GM12872 (cell line): ENCODE measurements around the gene RNASE12.

Source experiments
- CTCF ChIP-seq: IDR thresholded peaks from 3 replicates; pipeline ENCODE4 v1.5.1; 2011; ENCODE audit warnings: low read depth, mild to moderate bottlenecking, low read length, moderate library complexity; ENCODE audit not compliant: insufficient read depth

Gene RNASE12

DNA sequence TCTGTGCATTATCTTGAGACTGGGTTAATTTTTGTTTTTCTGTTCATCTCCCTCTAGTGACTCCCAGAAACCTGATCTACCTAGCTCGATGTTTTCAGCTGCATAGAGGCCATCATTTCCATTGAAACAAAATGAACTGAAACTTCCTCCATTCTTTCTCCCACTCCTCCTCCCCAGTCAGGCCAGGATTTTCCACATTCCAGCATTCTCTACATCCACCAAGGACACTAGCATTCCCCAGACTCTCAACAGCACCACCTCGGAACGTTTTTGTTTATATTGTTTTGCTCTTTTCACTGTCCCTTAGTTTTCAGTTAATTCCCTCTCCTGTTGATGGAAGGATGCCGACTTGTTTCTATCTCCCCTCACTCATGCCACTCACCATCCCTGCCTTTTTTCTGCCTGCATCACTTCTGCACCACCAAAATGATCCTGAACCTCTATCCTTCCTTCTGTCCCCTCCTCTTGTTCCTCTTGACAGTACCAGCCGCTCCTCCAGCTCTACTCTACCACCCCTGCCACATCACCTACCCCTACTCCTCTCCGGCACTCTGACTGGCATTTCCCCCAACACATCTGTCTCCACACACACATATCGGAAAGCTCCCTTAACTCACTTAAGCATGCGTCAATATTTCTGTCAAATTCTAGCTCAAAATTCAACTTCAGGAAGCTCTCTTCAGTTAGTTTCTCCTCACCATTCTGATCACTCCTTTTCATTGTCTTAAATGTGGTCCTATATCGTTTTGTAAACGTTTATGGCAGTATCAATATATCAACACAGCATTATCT, 37.1 kb upstream of the RNASE12 start:
- TF ChIP-seq CTCF: no peak

DNA sequence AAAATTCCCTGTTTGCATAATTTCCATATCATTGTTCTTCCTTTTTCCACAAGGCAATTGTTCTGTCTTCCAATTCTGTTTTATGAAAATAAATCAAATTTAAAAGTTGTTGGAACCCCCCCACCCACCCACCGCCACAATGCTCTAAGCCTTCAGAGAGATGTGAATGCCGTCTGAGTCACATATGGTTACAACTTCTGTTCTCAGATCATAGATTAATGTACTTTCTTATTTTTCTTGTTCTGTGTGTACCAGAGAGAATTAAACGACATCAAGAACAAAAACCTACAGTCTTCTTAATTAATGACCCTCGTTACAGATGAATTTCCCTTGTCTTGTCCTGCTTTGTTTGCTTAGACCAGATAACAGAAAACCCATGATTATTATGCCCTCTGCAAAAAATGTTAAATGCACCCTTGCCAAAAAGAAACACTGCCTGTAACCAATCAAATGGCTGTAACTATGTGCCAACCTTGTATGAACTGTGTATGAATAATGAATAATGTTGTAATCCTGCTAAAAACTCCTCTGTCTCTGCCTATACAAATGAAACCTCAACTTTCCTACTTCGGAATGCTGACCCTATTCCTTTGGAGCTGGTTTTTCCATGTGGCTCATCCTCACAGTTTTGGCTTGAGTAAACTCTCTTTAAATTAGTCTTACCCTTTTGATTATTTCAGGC, 36.3 kb upstream of the RNASE12 start:
- TF ChIP-seq CTCF: no peak

DNA sequence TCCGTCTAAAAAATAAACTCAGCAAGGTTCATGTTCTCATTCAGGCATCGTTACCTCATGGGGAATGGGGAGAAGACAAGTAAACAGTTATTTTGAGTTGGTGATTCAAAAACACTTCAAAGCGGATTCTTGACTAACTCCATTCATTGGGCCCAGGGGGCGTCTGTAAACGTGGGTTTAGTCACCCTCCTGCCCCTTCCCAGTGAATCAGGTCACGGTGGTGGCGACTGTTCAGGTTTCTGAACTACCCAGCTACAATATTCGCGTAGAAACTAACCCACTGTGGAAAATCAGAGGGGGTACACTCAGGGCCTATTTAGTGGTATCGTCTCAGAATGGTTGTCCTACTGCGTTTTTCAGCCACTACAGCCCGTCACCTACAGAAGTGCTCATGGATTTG, 35.1 kb upstream of the RNASE12 start:
- TF ChIP-seq CTCF: no peak

- TF ChIP-seq CTCF: no peak
Measured at GRCh38 chr14:20624495-20625070, 33.4 kb upstream of the RNASE12 start.

GRCh38 chr14:20623798-20624197, 32.6 kb upstream of the RNASE12 start:
- TF ChIP-seq CTCF: no peak

- TF ChIP-seq CTCF: no peak
Measured at GRCh38 chr14:20622816-20623291, 31.7 kb upstream of the RNASE12 start.

- no peak for TF ChIP-seq CTCF
Measured at GRCh38 chr14:20620798-20621478, 29.8 kb upstream of the RNASE12 start.
